WERI-Rb-1 (cell line): ENCODE data around the gene SFMBT1.
"Not testable (repeated sequence)": the region's sequence is repeated elsewhere in the genome, so short reads cannot be mapped to it uniquely, and the experiment has no call there.

ENCODE experiments used
- DNase-seq: peaks from one replicate; pipeline ENCODE4 v3.0.0-alpha.2; 2020
- H3K27ac ChIP-seq: fragments of 250-450 bp; sonication (Bioruptor Pico); 2 replicates; pipeline ENCODE4 v1.5.1; 2020; ENCODE audit warnings: mild to moderate bottlenecking, moderate library complexity
- H3K27me3 ChIP-seq: fragments of 250-450 bp; sonication (Bioruptor Pico); 2 replicates; pipeline ENCODE4 v1.5.1; 2021; ENCODE audit warnings: mild to moderate bottlenecking, low read depth, moderate library complexity; ENCODE audit not compliant: insufficient read depth, severe bottlenecking
- H3K36me3 ChIP-seq: fragments of 250-450 bp; sonication (Bioruptor Pico); 2 replicates; pipeline ENCODE4 v1.5.1; 2020; ENCODE audit warnings: mild to moderate bottlenecking, moderate library complexity
- H3K4me3 ChIP-seq: 2 replicates; pipeline ENCODE4 v1.5.1; 2011; ENCODE audit warnings: low read depth, mild to moderate bottlenecking, control low read depth, low read length
- H3K9me3 ChIP-seq: fragments of 250-450 bp; sonication (Bioruptor Pico); 2 replicates; pipeline ENCODE4 v1.5.1; 2021; ENCODE audit warnings: mild to moderate bottlenecking, moderate library complexity; ENCODE audit not compliant: severe bottlenecking
- TF ChIP-seq, protein P1 (sequence below): IDR thresholded peaks from 2 replicates; pipeline ENCODE4 v1.5.1; 2011; ENCODE audit warnings: low read depth, mild to moderate bottlenecking, control low read depth, inconsistent platforms, low read length

SFMBT1 gene

DNA sequence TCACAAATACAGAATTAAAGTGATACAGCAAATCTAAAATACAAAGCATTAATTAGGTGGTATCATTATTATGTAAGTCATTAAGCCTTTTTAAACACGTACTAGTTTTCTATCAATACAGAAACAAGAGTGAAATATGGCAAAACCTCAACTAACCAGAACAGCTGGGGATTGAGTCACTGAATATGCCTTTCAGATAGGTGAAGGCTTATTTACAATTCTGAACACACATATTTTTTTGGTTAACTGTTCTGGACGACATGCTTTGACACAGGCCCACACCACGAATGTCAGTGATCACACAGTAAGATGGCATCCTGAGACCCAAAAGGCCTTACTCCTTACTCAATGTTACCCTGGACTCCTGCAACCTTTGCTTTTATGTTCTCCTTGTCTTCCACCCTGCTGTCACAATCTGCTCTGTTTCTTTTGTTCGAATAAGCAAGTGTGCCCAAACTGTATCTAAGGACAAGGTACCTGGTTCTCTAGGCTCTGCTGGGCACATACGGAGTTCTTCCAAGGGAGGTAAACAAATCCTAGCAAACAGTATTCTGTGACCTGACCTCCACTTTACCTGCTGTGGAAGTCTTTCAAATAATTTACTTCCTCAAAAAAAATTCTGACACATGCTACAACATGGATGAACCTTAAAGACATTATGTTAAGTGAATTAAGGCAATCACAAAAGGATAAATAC is 7.0 kb downstream of the SFMBT1 start:
- TF ChIP-seq, protein P1, sequence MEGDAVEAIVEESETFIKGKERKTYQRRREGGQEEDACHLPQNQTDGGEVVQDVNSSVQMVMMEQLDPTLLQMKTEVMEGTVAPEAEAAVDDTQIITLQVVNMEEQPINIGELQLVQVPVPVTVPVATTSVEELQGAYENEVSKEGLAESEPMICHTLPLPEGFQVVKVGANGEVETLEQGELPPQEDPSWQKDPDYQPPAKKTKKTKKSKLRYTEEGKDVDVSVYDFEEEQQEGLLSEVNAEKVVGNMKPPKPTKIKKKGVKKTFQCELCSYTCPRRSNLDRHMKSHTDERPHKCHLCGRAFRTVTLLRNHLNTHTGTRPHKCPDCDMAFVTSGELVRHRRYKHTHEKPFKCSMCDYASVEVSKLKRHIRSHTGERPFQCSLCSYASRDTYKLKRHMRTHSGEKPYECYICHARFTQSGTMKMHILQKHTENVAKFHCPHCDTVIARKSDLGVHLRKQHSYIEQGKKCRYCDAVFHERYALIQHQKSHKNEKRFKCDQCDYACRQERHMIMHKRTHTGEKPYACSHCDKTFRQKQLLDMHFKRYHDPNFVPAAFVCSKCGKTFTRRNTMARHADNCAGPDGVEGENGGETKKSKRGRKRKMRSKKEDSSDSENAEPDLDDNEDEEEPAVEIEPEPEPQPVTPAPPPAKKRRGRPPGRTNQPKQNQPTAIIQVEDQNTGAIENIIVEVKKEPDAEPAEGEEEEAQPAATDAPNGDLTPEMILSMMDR, result no peak
- H3K27ac ChIP-seq, result no peak overlapping the region

DNA sequence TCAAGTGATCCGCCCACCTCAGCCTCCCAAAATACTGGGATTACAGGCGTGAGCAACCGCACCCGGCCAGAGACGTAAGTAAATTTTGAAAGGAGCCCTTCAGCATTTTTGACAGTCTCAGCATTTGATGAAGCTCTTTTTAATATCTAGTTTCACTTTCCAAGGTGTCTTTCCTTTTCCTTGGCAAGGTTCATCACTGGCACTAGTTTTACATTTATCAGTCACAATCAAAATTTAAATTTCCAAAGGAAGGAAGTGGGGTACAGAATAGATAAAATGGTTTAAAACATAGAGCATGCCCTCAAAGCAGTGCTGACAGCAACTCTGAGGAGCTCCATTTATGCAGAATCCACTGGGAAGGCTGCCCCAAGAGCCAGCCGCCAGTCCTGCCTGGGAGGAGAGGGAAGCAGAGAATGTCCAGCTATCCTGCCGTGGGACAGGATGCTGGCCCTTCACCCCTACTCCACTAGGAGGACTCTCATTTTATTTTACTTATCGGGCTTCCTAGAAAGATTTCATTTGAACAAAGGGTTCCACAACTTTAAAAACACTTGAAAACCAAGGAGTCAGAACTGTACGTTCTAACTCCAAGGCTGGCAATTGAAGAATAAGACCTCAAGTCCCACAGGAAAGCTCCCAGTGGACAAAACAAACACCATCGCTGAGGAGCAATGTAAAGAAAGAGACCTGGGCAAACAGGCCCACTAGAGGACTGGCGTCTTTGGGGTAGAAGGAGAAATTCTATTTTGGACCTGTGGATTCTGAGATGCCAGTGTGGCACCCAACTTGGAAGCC is 9.9 kb downstream of the SFMBT1 start:
- Histone ChIP-seq H3K27ac (no peak overlapping the region), H3K4me3 (no peak overlapping the region), H3K27me3 (no peaks in the 10 kb centered on the region), H3K9me3 (no peaks in the 10 kb centered on the region), H3K36me3 (no peaks in the 10 kb centered on the region)
- no peak for DNase-seq
- TF ChIP-seq, protein P1, result no peak

More for the DNA sequence above, 7.0 kb downstream of the SFMBT1 start:
- H3K36me3 ChIP-seq, result no peaks in the 10 kb centered on the region
- DNase-seq, result no peak
- H3K27me3 ChIP-seq, result no peaks in the 10 kb centered on the region
- H3K9me3 ChIP-seq, result no peaks in the 10 kb centered on the region
- H3K4me3 ChIP-seq, result no peak overlapping the region

DNA sequence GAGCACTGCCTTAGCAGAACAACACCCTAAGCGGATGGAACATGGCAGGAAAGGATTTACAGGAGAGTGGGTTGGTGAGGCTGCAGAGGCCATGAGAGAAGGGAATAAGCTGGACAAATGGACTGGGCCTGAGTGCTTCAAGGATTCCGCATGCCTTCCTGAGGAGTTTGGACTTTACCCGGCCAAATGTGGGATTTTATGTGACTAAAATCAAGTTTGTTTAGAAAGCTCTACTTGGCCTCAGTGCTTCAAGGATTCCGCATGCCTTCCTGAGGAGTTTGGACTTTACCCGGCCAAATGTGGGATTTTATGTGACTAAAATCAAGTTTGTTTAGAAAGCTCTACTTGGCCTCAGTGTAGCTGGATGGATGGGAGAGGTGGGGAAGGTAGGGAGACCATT is 10.9 kb downstream of the SFMBT1 start:
- not testable (repeated sequence) for H3K9me3 ChIP-seq, H3K36me3 ChIP-seq, DNase-seq, H3K27me3 ChIP-seq, H3K4me3 ChIP-seq, H3K27ac ChIP-seq

DNA sequence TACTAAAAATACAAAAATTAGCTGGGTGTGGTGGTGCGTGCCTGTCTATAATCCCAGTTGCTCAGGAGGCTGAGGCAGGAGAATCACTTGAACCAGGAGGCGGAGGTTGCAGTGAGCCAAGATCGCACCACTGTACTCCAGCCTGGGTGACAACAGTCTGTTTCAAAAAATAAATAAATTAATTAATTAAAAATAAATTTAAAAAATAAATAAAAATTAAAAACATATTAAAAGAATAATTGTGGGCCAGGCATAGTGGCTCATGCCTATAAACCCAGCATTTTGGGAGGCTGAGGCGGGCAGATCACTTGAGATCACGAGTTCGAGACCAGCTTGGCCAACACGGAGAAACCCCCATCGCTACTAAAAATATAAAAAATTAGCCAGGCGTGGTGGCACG is 11.5 kb downstream of the SFMBT1 start:
- H3K9me3 ChIP-seq, H3K27ac ChIP-seq, H3K27me3 ChIP-seq, H3K4me3 ChIP-seq, H3K36me3 ChIP-seq, DNase-seq: not testable (repeated sequence)

DNA sequence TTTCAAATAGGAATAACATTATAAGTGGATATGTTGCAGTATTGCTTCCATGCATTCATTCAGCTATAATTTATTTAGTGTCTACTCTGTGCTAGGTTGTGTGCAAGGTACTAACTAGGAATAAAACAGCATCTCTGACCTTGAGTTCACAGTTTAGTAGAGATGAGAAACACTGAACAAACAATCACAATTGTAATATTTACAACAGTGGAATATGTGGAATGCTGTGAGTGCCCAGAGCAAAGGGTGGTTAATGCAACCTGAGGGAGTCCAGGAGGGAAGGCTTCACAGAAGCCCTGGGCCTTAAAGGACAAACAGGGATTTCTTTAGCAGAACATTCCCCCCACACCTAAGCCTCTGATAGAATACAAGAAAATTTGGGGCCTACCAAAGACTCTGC is 13.3 kb downstream of the SFMBT1 start:
- Histone ChIP-seq H3K27ac (no peak overlapping the region), H3K27me3 (no peaks in the 10 kb centered on the region), H3K9me3 (no peaks in the 10 kb centered on the region), H3K36me3 (no peaks in the 10 kb centered on the region), H3K4me3 (no peak overlapping the region)
- DNase-seq, result no peak
- TF ChIP-seq, protein P1, result no peak

DNA sequence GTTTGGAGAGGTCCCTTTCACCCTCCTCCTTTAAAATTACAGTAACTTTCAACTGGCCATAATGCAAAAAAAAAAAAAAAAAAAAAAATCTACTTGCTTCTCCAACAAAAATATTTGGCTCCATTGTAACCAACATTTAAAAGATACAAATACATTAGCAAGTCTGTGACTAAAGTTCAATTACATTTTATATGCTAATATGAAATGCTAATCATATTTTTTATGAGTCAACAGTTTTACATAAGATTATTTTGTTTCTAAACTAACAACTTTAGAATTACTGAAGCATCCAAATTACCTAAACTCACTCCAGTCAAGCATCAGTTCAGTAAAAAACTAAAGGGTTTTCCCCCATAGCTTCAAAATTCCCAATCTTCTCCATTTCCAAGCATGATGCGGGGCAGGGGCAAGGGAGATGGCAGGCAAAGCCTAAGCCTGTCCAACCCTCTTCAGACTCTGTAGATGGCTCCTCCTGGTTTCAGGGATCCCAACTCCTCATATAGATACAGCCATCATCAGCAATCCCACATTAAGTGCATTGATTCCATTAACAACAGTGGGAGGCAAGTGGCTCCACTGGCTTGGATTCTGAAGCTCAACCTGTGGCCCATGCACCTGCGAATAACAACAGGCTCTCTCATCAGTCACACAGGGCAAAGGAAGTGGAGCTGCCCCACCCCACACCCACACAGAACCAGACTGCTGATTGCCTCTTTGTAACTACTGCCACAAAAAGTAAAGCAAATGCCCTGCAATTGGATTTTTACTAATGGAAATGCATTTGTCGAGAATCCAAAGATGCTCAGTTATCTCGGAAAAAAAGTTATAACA is 15.0 kb downstream of the SFMBT1 start:
- Histone ChIP-seq H3K36me3 (no peaks in the 10 kb centered on the region), H3K27me3 (no peaks in the 10 kb centered on the region), H3K4me3 (no peak overlapping the region), H3K27ac (no peak overlapping the region), H3K9me3 (no peaks in the 10 kb centered on the region)
- TF ChIP-seq, protein P1, result no peak
- DNase-seq, result no peak
